AG09309 (cell line): ENCODE data around the gene CHTF8.

Experiments used
- DNase-seq: peaks from one replicate; pipeline ENCODE4 v3.0.0-alpha.2; 2010; ENCODE audit warnings: low read depth
- H3K4me3 ChIP-seq: 2 replicates; pipeline ENCODE4 v1.5.1; 2011; ENCODE audit warnings: mild to moderate bottlenecking, low read depth, low read length, moderate library complexity; ENCODE audit not compliant: control insufficient read depth
- CTCF ChIP-seq: IDR thresholded peaks from 2 replicates; pipeline ENCODE4 v1.5.1; 2011; ENCODE audit warnings: mild to moderate bottlenecking, low read depth, low read length, inconsistent platforms; ENCODE audit not compliant: insufficient read depth, control insufficient read depth; ENCODE audit errors: missing control alignments

The CHTF8 gene

GRCh38 chr16:69072640-69072974, 59.8 kb downstream of the CHTF8 start:
- TF ChIP-seq CTCF = no peak
- no peak overlapping the region for H3K4me3 ChIP-seq
- DNase-seq = no peak

- no peak overlapping the region for H3K4me3 ChIP-seq
- DNase-seq = no peak
- TF ChIP-seq CTCF = no peak
Measured at GRCh38 chr16:69071036-69071435, 61.4 kb downstream of the CHTF8 start.

GRCh38 chr16:69069504-69069903, 62.9 kb downstream of the CHTF8 start:
- no peak for DNase-seq
- no peak for TF ChIP-seq CTCF
- H3K4me3 ChIP-seq = no peak overlapping the region
